Measurements from ENCODE around the gene SGIP1.
"Not testable (repeated sequence)": the region's sequence is repeated elsewhere in the genome, so short reads cannot be mapped to it uniquely, and the experiment has no call there.

Gene SGIP1

GRCh38 chr1:66562561-66562960 is 28.6 kb downstream of the SGIP1 start:
- DNase-seq: no peak

GRCh38 chr1:66563094-66563800 is 29.3 kb downstream of the SGIP1 start:
- no peak for DNase-seq

- no peak for DNase-seq
These were observed 30.1 kb downstream of the SGIP1 start for GRCh38 chr1:66563941-66564630.

- no peak for DNase-seq
These were observed 36.2 kb downstream of the SGIP1 start for GRCh38 chr1:66570196-66570595.

GRCh38 chr1:66571789-66572188 is 37.8 kb downstream of the SGIP1 start:
- DNase-seq: no peak

- peak; percentile 36 for DNase-seq
These were observed 41.8 kb downstream of the SGIP1 start for GRCh38 chr1:66575739-66576138.

GRCh38 chr1:66576645-66577044 is 42.7 kb downstream of the SGIP1 start:
- no peak for DNase-seq

- no peak for DNase-seq
These were observed 44.9 kb downstream of the SGIP1 start for GRCh38 chr1:66578841-66579240.

GRCh38 chr1:66580081-66580480 is 46.1 kb downstream of the SGIP1 start:
- DNase-seq: no peak

- DNase-seq: no peak
These were observed 49.1 kb downstream of the SGIP1 start for GRCh38 chr1:66583021-66583420.

GRCh38 chr1:66585002-66585401 is 51.0 kb downstream of the SGIP1 start:
- DNase-seq: no peak

- no peak for DNase-seq
These were observed 55.4 kb downstream of the SGIP1 start for GRCh38 chr1:66589326-66589725.

GRCh38 chr1:66592106-66592507 is 58.2 kb downstream of the SGIP1 start:
- not testable (repeated sequence) for DNase-seq

- DNase-seq: no peak
These were observed 62.2 kb downstream of the SGIP1 start for GRCh38 chr1:66596191-66596590.

GRCh38 chr1:66597500-66597899 is 63.5 kb downstream of the SGIP1 start:
- DNase-seq: no peak

- no peak for DNase-seq
These were observed 64.7 kb downstream of the SGIP1 start for GRCh38 chr1:66598670-66599069.

- no peak for DNase-seq
These were observed 65.4 kb downstream of the SGIP1 start for GRCh38 chr1:66599346-66599745.

GRCh38 chr1:66599899-66600737 is 66.2 kb downstream of the SGIP1 start:
- DNase-seq: no peak

- no peak for DNase-seq
These were observed 71.6 kb downstream of the SGIP1 start for GRCh38 chr1:66605419-66605997.

- no peak for DNase-seq
These were observed 72.6 kb downstream of the SGIP1 start for GRCh38 chr1:66606362-66607065.

GRCh38 chr1:66607458-66607857 is 73.5 kb downstream of the SGIP1 start:
- no peak for DNase-seq

- no peak for DNase-seq
These were observed 79.2 kb downstream of the SGIP1 start for GRCh38 chr1:66613187-66613586.

Measured in NCI-H774 (cell line).